ENCODE data around the gene LONRF2.

DNA sequence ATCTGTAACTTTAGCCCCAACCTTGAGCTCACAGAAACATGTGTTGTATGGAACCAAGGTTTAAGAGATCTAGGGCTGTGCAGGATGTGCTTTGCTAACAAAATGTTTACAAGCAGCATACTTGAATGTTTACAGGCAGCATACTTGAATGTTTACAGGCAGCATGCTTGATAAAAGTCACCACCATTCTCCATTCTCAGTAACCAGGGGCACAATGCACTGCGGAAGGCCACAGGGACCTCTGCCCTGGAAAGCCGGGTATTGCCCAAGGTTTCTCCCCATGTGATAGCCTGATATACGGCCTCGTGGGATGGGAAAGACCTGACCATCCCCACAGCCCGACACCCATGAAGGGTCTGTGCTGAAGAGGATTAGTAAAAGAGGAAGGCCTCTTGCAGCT is 52.4 kb downstream of the LONRF2 start:
- TF ChIP-seq, protein P1, sequence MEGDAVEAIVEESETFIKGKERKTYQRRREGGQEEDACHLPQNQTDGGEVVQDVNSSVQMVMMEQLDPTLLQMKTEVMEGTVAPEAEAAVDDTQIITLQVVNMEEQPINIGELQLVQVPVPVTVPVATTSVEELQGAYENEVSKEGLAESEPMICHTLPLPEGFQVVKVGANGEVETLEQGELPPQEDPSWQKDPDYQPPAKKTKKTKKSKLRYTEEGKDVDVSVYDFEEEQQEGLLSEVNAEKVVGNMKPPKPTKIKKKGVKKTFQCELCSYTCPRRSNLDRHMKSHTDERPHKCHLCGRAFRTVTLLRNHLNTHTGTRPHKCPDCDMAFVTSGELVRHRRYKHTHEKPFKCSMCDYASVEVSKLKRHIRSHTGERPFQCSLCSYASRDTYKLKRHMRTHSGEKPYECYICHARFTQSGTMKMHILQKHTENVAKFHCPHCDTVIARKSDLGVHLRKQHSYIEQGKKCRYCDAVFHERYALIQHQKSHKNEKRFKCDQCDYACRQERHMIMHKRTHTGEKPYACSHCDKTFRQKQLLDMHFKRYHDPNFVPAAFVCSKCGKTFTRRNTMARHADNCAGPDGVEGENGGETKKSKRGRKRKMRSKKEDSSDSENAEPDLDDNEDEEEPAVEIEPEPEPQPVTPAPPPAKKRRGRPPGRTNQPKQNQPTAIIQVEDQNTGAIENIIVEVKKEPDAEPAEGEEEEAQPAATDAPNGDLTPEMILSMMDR (IDR thresholded peaks at IDR 0.05; ENCODE audit: insufficient read depth, low read depth, low read length) = no peak
- no peak for TF ChIP-seq EZH2 (IDR thresholded peaks at IDR 0.05; ENCODE audit: insufficient read depth, low read length)

Data from astrocyte (in vitro differentiated cells and primary cell).